Subcutaneous abdominal adipose tissue (tissue), 5 donors: ENCODE measurements around the gene SYT13.

ENCODE experiments used
- H3K27ac ChIP-seq: one replicate; pipeline ENCODE4 v1.7.0; 2013; ENCODE audit warnings: low read depth, mild to moderate bottlenecking, inconsistent platforms, low read length, moderate library complexity
- H3K27me3 ChIP-seq, 5 donors: one replicate each; pipeline ENCODE4 v1.7.0; 2013; ENCODE audit warnings: low read length in 5 of 5, inconsistent platforms in 1 of 5; ENCODE audit not compliant: control insufficient read depth in 5 of 5, insufficient read depth in 4 of 5
- H3K36me3 ChIP-seq, 5 donors: one replicate each; pipeline ENCODE4 v1.7.0; 2013; ENCODE audit warnings: low read length in 5 of 5; ENCODE audit not compliant: control insufficient read depth in 5 of 5, insufficient read depth in 5 of 5
- H3K4me1 ChIP-seq, 5 donors: one replicate each; pipeline ENCODE4 v1.7.0; 2013; ENCODE audit warnings: low read length in 5 of 5, mild to moderate bottlenecking in 3 of 5, moderate library complexity in 1 of 5; ENCODE audit not compliant: control insufficient read depth in 5 of 5, insufficient read depth in 5 of 5
- H3K4me3 ChIP-seq, 5 donors: one replicate each; pipeline ENCODE4 v1.7.0; 2013; ENCODE audit warnings: low read length in 5 of 5, low read depth in 1 of 5
- H3K9ac ChIP-seq, 5 donors: one replicate each; pipeline ENCODE4 v1.7.0; 2013; ENCODE audit warnings: low read length in 5 of 5, mild to moderate bottlenecking in 4 of 5, moderate library complexity in 3 of 5
- H3K9me3 ChIP-seq, 5 donors: one replicate each; pipeline ENCODE4 v1.7.0; 2013; ENCODE audit warnings: low read length in 5 of 5; ENCODE audit not compliant: control insufficient read depth in 5 of 5
- donor health status: healthy.
- donor health status: healthy.
- donor health status: healthy.
- donor health status: healthy.
- donor health status: healthy.

SYT13 gene

GRCh38 chr11:45278714-45279113 lies 7.4 kb downstream of the SYT13 start:
- Histone ChIP-seq H3K9me3 (peaks cover 0 to 3% (median 2%) of the 10 kb centered on the region in 5 donors), H3K9ac (no peak overlapping the region), H3K36me3 (no peaks in the 10 kb centered on the region), H3K4me3 (no peak overlapping the region), H3K27me3 (peaks cover 0 to 17% (median 3%) of the 10 kb centered on the region in 5 donors), H3K27ac (no peak overlapping the region), H3K4me1 (no peaks in the 10 kb centered on the region)

- Histone ChIP-seq H3K9ac (no peak overlapping the region), H3K9me3 (peaks cover 0 to 3% (median 2%) of the 10 kb centered on the region in 5 donors), H3K4me1 (no peaks in the 10 kb centered on the region), H3K27me3 (peaks cover 0 to 17% (median 3%) of the 10 kb centered on the region in 5 donors), H3K36me3 (no peaks in the 10 kb centered on the region), H3K4me3 (no peak overlapping the region), H3K27ac (no peak overlapping the region)
These were observed 10.3 kb downstream of the SYT13 start for GRCh38 chr11:45275828-45276227.

- Histone ChIP-seq H3K4me1 (no peaks in the 10 kb centered on the region), H3K36me3 (no peaks in the 10 kb centered on the region), H3K9ac (no peak overlapping the region), H3K27ac (no peak overlapping the region), H3K9me3 (no peaks in the 10 kb centered on the region), H3K27me3 (peaks cover 0 to 15% (median 3%) of the 10 kb centered on the region in 5 donors), H3K4me3 (no peak overlapping the region)
These were observed 11.9 kb downstream of the SYT13 start for GRCh38 chr11:45274206-45274605.

GRCh38 chr11:45273509-45273908 lies 12.6 kb downstream of the SYT13 start:
- no peaks in the 10 kb centered on the region for H3K9me3 ChIP-seq
- no peak overlapping the region for H3K4me3 ChIP-seq
- no peak overlapping the region for H3K9ac ChIP-seq
- H3K4me1 ChIP-seq = no peaks in the 10 kb centered on the region
- H3K36me3 ChIP-seq = no peaks in the 10 kb centered on the region
- H3K27me3 ChIP-seq = peaks cover 0 to 18% (median 3%) of the 10 kb centered on the region in 5 donors
- no peak overlapping the region for H3K27ac ChIP-seq

- Histone ChIP-seq H3K4me1 (no peaks in the 10 kb centered on the region), H3K36me3 (no peaks in the 10 kb centered on the region), H3K9me3 (no peaks in the 10 kb centered on the region), H3K4me3 (no peak overlapping the region), H3K9ac (no peak overlapping the region), H3K27me3 (peaks cover 0 to 18% (median 2%) of the 10 kb centered on the region in 5 donors), H3K27ac (no peak overlapping the region)
These were observed 13.4 kb downstream of the SYT13 start for GRCh38 chr11:45272701-45273100.

- Histone ChIP-seq H3K4me3 (no peak overlapping the region), H3K27ac (no peak overlapping the region), H3K9ac (no peak overlapping the region), H3K4me1 (no peaks in the 10 kb centered on the region), H3K9me3 (no peaks in the 10 kb centered on the region), H3K36me3 (no peaks in the 10 kb centered on the region), H3K27me3 (peaks cover 0 to 22% (median 6%) of the 10 kb centered on the region in 5 donors)
These were observed 15.0 kb downstream of the SYT13 start for GRCh38 chr11:45270946-45271716.

GRCh38 chr11:45269678-45270077 lies 16.5 kb downstream of the SYT13 start:
- Histone ChIP-seq H3K9ac (no peak overlapping the region), H3K27ac (no peak overlapping the region), H3K9me3 (no peaks in the 10 kb centered on the region), H3K36me3 (no peaks in the 10 kb centered on the region), H3K4me3 (no peak overlapping the region), H3K27me3 (peaks cover 0 to 18% (median 6%) of the 10 kb centered on the region in 5 donors), H3K4me1 (no peaks in the 10 kb centered on the region)

GRCh38 chr11:45267652-45268299 lies 18.4 kb downstream of the SYT13 start:
- Histone ChIP-seq H3K4me1 (no peaks in the 10 kb centered on the region), H3K27ac (no peak overlapping the region), H3K27me3 (peaks cover 0 to 20% (median 14%) of the 10 kb centered on the region in 5 donors), H3K36me3 (no peaks in the 10 kb centered on the region), H3K9me3 (no peaks in the 10 kb centered on the region), H3K9ac (no peak overlapping the region), H3K4me3 (no peak overlapping the region)

- Histone ChIP-seq H3K9me3 (no peaks in the 10 kb centered on the region), H3K27ac (no peak overlapping the region), H3K9ac (no peak overlapping the region), H3K4me3 (no peak overlapping the region), H3K36me3 (no peaks in the 10 kb centered on the region), H3K27me3 (peaks cover 0 to 20% (median 13%) of the 10 kb centered on the region in 5 donors), H3K4me1 (no peaks in the 10 kb centered on the region)
These were observed 19.1 kb downstream of the SYT13 start for GRCh38 chr11:45267052-45267451.

GRCh38 chr11:45266676-45267020 lies 19.5 kb downstream of the SYT13 start:
- Histone ChIP-seq H3K4me1 (no peaks in the 10 kb centered on the region), H3K36me3 (no peaks in the 10 kb centered on the region), H3K9me3 (no peaks in the 10 kb centered on the region), H3K9ac (no peak overlapping the region), H3K27me3 (peaks cover 0 to 20% (median 13%) of the 10 kb centered on the region in 5 donors), H3K27ac (no peak overlapping the region), H3K4me3 (no peak overlapping the region)
